AG10803 (cell line): ENCODE data around the gene CDK5RAP2.
A peak's percentile ranks its signal among the peaks of the same experiment; 100 is the strongest.

ENCODE experiments used
- DNase-seq: peaks from one replicate; pipeline ENCODE4 v3.0.0; 2010; ENCODE audit warnings: low read depth
- H3K4me3 ChIP-seq: 2 replicates; pipeline ENCODE4 v1.5.1; 2011; ENCODE audit warnings: mild to moderate bottlenecking, low read length, control low read depth
- TF ChIP-seq, protein P1 (sequence below): conservative IDR thresholded peaks from 2 replicates; pipeline ENCODE4 v1.5.1; 2011; ENCODE audit warnings: mild to moderate bottlenecking, low read length, control low read depth, inconsistent platforms

Gene CDK5RAP2

DNA sequence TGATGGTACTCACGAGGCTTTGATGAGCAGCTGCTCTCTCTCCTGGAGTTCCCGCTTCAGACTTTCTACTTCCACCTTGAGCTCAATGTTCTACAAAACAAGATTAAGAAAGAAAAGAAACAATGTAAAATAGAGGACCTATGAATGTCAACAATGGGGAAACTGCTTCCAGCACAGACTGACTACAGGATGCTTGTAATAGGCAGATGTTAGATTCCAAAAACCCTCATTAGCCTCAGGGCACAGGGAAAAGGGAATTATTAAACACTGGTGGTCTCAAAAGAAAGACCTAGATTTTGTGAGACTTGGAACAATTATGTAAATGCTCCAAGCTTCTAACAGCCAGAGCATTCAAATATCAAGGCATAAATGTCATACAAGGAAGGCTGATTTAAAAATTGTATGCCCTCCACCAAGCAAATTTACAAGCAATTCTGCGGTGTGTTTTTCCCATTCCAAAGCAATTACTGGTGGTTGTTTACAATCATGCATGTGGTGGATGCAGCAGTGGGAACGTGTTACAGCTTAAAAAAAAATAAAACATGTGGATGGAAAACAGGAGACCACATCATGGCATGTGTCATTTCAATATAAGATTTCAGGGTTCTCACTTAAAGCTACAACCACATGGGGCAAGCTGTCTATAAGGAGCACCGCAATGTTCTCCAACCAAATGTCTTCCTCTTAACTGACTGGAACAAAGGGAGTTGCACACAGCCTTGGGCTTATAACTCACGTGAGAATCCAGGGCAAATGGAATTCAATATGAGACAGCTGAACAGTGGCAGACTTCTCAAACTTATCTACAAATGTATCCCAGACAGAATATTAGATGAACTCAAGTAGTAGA is 34.0 kb downstream of the CDK5RAP2 start:
- peak; percentile 53 for DNase-seq
- H3K4me3 ChIP-seq = no peak overlapping the region
- TF ChIP-seq, protein P1, sequence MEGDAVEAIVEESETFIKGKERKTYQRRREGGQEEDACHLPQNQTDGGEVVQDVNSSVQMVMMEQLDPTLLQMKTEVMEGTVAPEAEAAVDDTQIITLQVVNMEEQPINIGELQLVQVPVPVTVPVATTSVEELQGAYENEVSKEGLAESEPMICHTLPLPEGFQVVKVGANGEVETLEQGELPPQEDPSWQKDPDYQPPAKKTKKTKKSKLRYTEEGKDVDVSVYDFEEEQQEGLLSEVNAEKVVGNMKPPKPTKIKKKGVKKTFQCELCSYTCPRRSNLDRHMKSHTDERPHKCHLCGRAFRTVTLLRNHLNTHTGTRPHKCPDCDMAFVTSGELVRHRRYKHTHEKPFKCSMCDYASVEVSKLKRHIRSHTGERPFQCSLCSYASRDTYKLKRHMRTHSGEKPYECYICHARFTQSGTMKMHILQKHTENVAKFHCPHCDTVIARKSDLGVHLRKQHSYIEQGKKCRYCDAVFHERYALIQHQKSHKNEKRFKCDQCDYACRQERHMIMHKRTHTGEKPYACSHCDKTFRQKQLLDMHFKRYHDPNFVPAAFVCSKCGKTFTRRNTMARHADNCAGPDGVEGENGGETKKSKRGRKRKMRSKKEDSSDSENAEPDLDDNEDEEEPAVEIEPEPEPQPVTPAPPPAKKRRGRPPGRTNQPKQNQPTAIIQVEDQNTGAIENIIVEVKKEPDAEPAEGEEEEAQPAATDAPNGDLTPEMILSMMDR = no peak

DNA sequence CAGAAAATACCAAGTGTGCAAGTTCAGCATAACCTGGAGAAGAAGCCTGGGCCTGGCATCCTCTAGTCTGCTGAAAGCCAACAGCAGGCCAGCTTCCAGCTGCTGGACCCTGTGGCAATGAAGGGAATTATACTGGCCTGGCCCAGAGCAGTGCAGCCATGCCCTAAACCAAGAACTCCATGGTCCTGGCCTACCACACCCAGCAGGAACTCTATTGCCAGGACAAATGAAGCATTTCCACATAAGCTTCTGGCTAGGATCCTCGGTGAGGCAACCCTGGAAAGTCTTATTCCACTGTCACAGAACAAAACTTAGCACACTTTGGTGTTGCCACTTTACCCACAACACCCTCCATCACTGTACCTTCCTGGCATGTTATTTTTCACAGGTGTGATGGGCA is 35.5 kb downstream of the CDK5RAP2 start:
- peak; percentile 23 for DNase-seq
- H3K4me3 ChIP-seq = no peak overlapping the region
- TF ChIP-seq, protein P1 = no peak

DNA sequence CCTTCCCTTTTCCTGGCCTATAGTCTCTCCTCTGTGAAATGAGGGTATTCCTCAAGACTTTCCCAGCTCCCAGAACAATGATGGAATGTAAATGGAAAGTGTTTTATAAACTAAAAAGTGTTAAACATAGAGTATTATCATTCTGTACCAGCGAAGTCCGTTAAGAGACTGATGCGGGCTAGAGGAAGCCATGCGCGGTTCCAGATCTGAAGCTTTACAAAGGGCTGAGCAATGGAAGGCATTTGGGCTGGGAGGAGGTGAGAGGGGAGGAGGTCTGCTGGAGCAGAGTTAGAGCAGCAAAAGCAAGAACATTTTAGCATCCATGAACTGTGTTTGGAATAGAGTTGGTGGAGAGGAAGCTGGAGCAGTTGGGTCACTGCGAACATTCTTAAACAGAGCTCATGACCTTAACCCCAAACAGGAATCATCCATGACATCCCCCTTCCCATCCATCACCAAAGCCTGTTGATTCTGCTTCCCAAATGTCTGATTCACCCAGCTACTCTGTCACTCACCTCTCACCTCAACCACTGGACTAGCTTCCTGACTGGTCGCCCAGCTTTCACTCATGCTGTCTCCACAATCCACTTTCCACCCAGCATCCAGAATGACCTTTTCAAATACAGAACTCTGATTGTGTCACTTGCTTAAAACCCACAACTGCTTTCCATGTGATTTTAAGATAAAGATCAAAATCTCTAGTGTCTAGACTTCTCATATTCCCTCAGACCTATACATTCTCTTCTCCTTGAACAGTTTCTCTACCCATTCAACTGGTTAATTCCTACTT is 37.1 kb downstream of the CDK5RAP2 start:
- no peak for DNase-seq
- TF ChIP-seq, protein P1 = no peak
- H3K4me3 ChIP-seq = no peak overlapping the region

DNA sequence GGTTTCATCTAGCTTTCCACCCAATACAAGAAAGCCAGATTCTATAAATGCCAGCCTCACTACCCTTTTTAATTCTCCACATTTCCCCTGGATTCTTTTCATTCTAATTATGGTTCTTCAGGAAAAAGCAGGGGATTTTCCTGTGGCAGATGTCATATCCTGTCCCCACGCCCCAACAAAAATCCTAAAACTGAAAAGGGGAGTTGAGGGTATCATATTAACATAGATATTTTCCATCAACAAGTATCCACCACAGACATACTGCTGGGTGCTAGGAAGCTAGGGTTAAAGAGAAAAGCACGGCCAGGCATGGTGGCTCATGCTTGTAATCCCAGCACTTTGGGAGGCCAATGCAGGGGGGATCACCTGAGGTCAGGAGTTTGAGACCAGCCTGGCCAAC is 38.0 kb downstream of the CDK5RAP2 start:
- no peak overlapping the region for H3K4me3 ChIP-seq
- no peak for DNase-seq
- TF ChIP-seq, protein P1 = no peak

DNA sequence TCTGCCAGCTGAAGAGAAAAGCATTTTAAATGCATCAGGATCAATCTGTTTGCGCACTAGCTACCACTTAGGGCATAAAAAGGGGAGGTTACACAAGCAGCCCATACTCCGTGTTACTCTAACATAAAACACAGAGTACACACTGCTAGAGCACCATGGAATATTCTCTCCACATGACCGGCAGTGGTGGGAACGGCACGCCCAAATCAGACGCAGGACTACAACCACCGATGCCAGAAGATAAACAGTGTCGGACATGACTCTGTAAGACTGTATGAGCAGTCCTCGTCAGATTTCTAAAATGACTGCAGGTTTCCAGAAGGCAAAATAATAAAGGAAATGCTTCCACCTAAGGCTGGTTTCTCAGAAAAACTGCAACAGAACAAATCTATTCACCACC is 40.0 kb downstream of the CDK5RAP2 start:
- no peak for DNase-seq
- TF ChIP-seq, protein P1 = no peak

DNA sequence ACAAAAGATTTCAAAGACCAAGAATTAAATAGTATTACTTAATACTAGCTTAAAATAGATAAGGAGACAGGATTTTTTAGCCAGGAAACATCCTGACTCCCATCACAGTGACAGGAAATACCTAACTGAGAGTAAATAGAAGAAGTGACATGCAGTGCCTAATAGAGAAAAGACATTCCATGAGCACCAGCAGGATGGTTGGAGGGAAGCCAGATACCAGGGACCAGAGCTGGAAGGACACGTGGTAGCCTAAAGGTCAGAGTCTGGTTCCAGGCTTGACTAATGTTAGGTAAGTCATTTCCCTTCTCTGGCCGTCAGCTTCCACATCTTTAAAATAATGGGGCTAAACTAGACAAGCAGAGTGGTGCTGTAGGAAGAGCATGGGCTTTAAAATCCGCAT is 41.6 kb downstream of the CDK5RAP2 start:
- DNase-seq = no peak
- no peak overlapping the region for H3K4me3 ChIP-seq
- TF ChIP-seq, protein P1 = no peak

More for the DNA sequence above, 40.0 kb downstream of the CDK5RAP2 start:
- H3K4me3 ChIP-seq = no peak overlapping the region
